Muscle of arm (tissue), 14 donors: ENCODE measurements around the gene D2HGDH. TPM values are rescaled to one million over a fixed set of nuclear protein-coding genes. Genes with fewer than 3 reads are reported as not detected.

Source experiments
- DNase-seq: peaks from one replicate; pipeline ENCODE4 v3.0.0-alpha.2; 2013
- long read RNA-seq, 11 donors: transcript quantifications; one replicate each; lab custom pipeline, GENCODE V29; 2026
- polyA plus RNA-seq, 12 donors: library from polyadenylated mRNA; unstranded; fragments of 120-200 nt; gene quantifications; one replicate each; pipeline ENCODE4 v1.2.1, GENCODE V29; 2013; ENCODE audit not compliant: insufficient read length in 12 of 12

The D2HGDH gene
- polyA plus RNA-seq, result 10 to 100 TPM in 11 of 12 donors, not detected in 1; 14.2 to 34.5 (median 19.8) TPM
- long read RNA-seq, donor 1, partial matches to known transcripts, result 5 of 8 reads
- long read RNA-seq, donor 1, other reads (novel, unspliced or antisense), result 0 of 8 reads
- long read RNA-seq, donor 2, partial matches to known transcripts, result 0 of 3 reads
- long read RNA-seq, donor 2, other reads (novel, unspliced or antisense), result 0 of 3 reads
- long read RNA-seq, donor 3, partial matches to known transcripts, result 0 of 1 reads
- long read RNA-seq, donor 3, other reads (novel, unspliced or antisense), result 0 of 1 reads
- long read RNA-seq, donor 4, result 0 reads
- long read RNA-seq, donor 5, partial matches to known transcripts, result 0 of 2 reads
- long read RNA-seq, donor 5, other reads (novel, unspliced or antisense), result 0 of 2 reads
- long read RNA-seq, donor 6, partial matches to known transcripts, result 9 of 11 reads
- long read RNA-seq, donor 6, other reads (novel, unspliced or antisense), result 0 of 11 reads
- long read RNA-seq, donor 7, partial matches to known transcripts, result 9 of 11 reads
- long read RNA-seq, donor 7, other reads (novel, unspliced or antisense), result 0 of 11 reads
- long read RNA-seq, donor 8, result 0 reads
- long read RNA-seq, donor 9, partial matches to known transcripts, result 8 of 11 reads
- long read RNA-seq, donor 9, other reads (novel, unspliced or antisense), result 0 of 11 reads
- long read RNA-seq, donor 10, partial matches to known transcripts, result 0 of 3 reads
- long read RNA-seq, donor 10, other reads (novel, unspliced or antisense), result 0 of 3 reads
- long read RNA-seq, donor 11, partial matches to known transcripts, result 0 of 2 reads
- long read RNA-seq, donor 11, other reads (novel, unspliced or antisense), result 0 of 2 reads

GRCh38 chr2:241734467-241735208 lies at the start of gene D2HGDH:
D2HGDH (plus strand) TSS chr2:241734630; CDS start chr2:241735225, 595 bp downstream.
- DNase-seq, result peak; percentile 86

- DNase-seq, result no peak
These were observed 48.1 kb upstream of the D2HGDH start for GRCh38 chr2:241686324-241686649.

GRCh38 chr2:241686650-241687425 lies 47.6 kb upstream of the D2HGDH start, which contains the start of gene DTYMK:
DTYMK (minus strand) TSS chr2:241686815; CDS start chr2:241686783, 32 bp downstream.
- DNase-seq, result peak; percentile 95

GRCh38 chr2:241689306-241689705 lies 45.1 kb upstream of the D2HGDH start:
- DNase-seq, result no peak

GRCh38 chr2:241690202-241690717 lies 44.2 kb upstream of the D2HGDH start:
- DNase-seq, result no peak

- no peak for DNase-seq
These were observed 42.0 kb upstream of the D2HGDH start for GRCh38 chr2:241692448-241692847.

- no peak for DNase-seq
These were observed 38.8 kb upstream of the D2HGDH start for GRCh38 chr2:241695651-241696050.

GRCh38 chr2:241701149-241701398 lies 33.4 kb upstream of the D2HGDH start:
- no peak for DNase-seq

- DNase-seq, result peak; percentile 93
These were observed 32.9 kb upstream of the D2HGDH start, which contains the start of gene ING5 for GRCh38 chr2:241701399-241702154. ING5 (plus strand) TSS chr2:241702039; CDS start chr2:241702066, 27 bp downstream.

- DNase-seq, result peak; percentile 79
These were observed 32.0 kb upstream of the D2HGDH start for GRCh38 chr2:241702155-241703031.

GRCh38 chr2:241703032-241703604 lies 31.3 kb upstream of the D2HGDH start:
- DNase-seq, result peak; percentile 20

- no peak for DNase-seq
These were observed 27.9 kb upstream of the D2HGDH start for GRCh38 chr2:241706537-241706936.

GRCh38 chr2:241708879-241709278 lies 25.6 kb upstream of the D2HGDH start:
- no peak for DNase-seq

- DNase-seq, result no peak
These were observed 15.3 kb upstream of the D2HGDH start for GRCh38 chr2:241719093-241719492.

- no peak for DNase-seq
These were observed 14.3 kb upstream of the D2HGDH start for GRCh38 chr2:241720099-241720498.

- no peak for DNase-seq
These were observed 13.9 kb upstream of the D2HGDH start for GRCh38 chr2:241720560-241720959.

GRCh38 chr2:241721852-241722251 lies 12.6 kb upstream of the D2HGDH start:
- DNase-seq, result no peak

GRCh38 chr2:241722896-241723454 lies 11.5 kb upstream of the D2HGDH start:
- DNase-seq, result no peak
